Kidney epithelial cell (primary cell): ENCODE measurements around the gene GRIK2. TPM values are rescaled to one million over a fixed set of nuclear protein-coding genes. Genes with fewer than 3 reads are reported as not detected.

ENCODE experiments used
- DNase-seq: peaks from one replicate; pipeline ENCODE4 v3.0.0-alpha.2; 2010; ENCODE audit warnings: low read depth
- H3K27me3 ChIP-seq: 2 replicates; pipeline ENCODE4 v1.6.0; 2011; ENCODE audit warnings: low read length; ENCODE audit not compliant: control insufficient read depth, insufficient read depth
- H3K36me3 ChIP-seq: 2 replicates; pipeline ENCODE4 v1.5.1; 2011; ENCODE audit warnings: low read length; ENCODE audit not compliant: control insufficient read depth, insufficient read depth
- H3K4me3 ChIP-seq: 2 replicates; pipeline ENCODE4 v1.5.1; 2011; ENCODE audit warnings: low read depth, mild to moderate bottlenecking, control low read depth, low read length
- total RNA-seq: library from RNA; depleted of rRNA; stranded (reverse); fragments of >200 nt; gene quantifications from 2 replicates; pipeline ENCODE4 v1.2.3, GENCODE V29; 2015
- TF ChIP-seq, protein P1 (sequence below): IDR thresholded peaks from 2 replicates; pipeline ENCODE4 v1.5.1; 2011; ENCODE audit warnings: mild to moderate bottlenecking, moderate library complexity, low read length, control low read depth, inconsistent platforms; ENCODE audit not compliant: insufficient read depth, poor library complexity, severe bottlenecking

GRIK2 gene
- total RNA-seq, 1 donor from 2014 or later: 0.13 TPM

GRCh38 chr6:101434601-101435000 is 41.1 kb downstream of the GRIK2 start:
- TF ChIP-seq, protein P1, sequence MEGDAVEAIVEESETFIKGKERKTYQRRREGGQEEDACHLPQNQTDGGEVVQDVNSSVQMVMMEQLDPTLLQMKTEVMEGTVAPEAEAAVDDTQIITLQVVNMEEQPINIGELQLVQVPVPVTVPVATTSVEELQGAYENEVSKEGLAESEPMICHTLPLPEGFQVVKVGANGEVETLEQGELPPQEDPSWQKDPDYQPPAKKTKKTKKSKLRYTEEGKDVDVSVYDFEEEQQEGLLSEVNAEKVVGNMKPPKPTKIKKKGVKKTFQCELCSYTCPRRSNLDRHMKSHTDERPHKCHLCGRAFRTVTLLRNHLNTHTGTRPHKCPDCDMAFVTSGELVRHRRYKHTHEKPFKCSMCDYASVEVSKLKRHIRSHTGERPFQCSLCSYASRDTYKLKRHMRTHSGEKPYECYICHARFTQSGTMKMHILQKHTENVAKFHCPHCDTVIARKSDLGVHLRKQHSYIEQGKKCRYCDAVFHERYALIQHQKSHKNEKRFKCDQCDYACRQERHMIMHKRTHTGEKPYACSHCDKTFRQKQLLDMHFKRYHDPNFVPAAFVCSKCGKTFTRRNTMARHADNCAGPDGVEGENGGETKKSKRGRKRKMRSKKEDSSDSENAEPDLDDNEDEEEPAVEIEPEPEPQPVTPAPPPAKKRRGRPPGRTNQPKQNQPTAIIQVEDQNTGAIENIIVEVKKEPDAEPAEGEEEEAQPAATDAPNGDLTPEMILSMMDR: no peak
- no peaks in the 10 kb centered on the region for H3K27me3 ChIP-seq
- no peaks in the 10 kb centered on the region for H3K36me3 ChIP-seq
- DNase-seq: no peak
- H3K4me3 ChIP-seq: no peak overlapping the region

GRCh38 chr6:101435038-101435437 is 41.5 kb downstream of the GRIK2 start:
- Histone ChIP-seq H3K36me3 (no peaks in the 10 kb centered on the region), H3K4me3 (no peak overlapping the region), H3K27me3 (no peaks in the 10 kb centered on the region)
- TF ChIP-seq, protein P1: no peak
- DNase-seq: no peak

DNA sequence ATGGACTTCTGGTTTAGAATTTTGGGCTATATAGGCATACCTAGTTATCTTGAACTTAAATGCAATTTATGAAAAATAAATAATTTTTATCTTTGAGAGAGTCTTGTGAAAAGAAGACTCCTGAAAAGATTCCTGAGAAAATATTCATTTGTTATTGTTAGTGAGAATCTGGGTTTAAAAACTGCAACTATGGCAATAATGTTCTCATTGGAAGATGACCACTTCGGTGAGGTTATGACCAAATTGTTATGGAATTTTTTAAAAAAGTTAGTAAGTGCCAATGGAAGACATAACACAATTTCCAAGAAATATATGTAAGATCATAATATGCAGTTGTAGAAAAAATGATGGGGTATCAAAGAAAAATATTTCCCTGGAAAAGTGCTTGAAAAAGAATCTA is 46.3 kb downstream of the GRIK2 start:
- TF ChIP-seq, protein P1: no peak
- H3K36me3 ChIP-seq: no peaks in the 10 kb centered on the region

DNA sequence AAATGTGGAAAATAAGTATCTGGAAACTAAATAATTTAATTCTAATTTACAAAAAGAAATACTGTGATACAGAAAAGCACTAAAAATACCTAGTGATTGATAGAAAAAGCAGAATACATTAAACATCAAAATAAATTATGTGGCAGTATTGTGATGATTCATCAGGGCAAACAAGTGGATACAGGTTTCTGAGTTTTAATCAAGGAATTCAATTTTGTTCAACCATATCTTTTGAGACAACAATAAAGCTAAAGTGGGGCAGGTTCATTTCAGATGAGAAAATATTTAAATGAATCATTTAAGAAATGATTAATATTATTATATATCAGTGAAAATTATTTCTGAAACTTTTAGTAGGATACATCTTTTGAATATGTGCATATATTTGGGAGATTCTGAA is 49.8 kb downstream of the GRIK2 start:
- Histone ChIP-seq H3K4me3 (no peak overlapping the region), H3K27me3 (no peaks in the 10 kb centered on the region), H3K36me3 (no peaks in the 10 kb centered on the region)
- TF ChIP-seq, protein P1: no peak
- no peak for DNase-seq

More for the DNA sequence above, 46.3 kb downstream of the GRIK2 start:
- Histone ChIP-seq H3K27me3 (no peaks in the 10 kb centered on the region), H3K4me3 (no peak overlapping the region)
- no peak for DNase-seq

DNA sequence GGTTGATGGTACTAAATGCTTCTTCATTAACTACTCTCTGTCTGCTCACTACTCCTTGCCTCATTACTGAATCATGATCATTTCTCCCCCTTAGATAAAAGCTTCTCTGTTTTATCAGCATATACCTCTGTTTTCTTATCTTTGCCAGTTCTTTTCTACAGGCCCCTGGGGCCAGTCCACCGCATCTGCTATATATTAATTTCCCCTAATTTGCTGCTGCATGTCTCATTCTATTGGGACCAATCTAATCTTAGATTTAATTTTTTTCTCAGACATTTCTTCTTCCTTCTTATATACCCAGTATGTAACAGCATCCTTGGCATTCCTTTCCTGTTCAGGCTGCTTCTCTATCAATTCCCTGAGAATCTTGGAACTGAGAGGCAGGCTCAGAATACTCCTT is 51.2 kb downstream of the GRIK2 start:
- Histone ChIP-seq H3K4me3 (no peak overlapping the region), H3K27me3 (no peaks in the 10 kb centered on the region), H3K36me3 (no peaks in the 10 kb centered on the region)
- TF ChIP-seq, protein P1: no peak
- no peak for DNase-seq

DNA sequence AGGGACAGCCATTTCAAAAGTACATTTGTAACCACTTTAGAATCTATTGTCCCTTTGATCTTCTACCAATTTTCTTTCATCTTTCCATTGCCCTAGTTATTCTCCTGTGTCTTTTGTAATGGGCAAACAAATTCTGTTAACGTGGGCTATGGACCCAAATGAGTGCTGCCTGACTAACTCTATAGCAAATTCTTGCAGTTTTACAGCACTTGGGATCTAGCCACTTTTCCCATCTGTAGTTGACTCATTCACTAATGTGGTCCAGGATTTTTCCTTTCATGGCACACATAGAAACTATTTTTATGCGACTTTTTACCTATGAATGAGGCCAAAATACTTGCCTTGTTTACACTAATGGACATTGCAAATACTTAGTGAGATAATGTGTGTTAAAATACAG is 52.0 kb downstream of the GRIK2 start:
- DNase-seq: no peak
- no peaks in the 10 kb centered on the region for H3K36me3 ChIP-seq
- H3K4me3 ChIP-seq: no peak overlapping the region
- H3K27me3 ChIP-seq: no peaks in the 10 kb centered on the region
- TF ChIP-seq, protein P1: no peak
